ENCODE measurements around the gene GABRE.

Gene GABRE

GRCh38 chrX:151982222-151982621 lies 7.7 kb upstream of the GABRE start:
- no peak for DNase-seq (ENCODE audit: low read depth)
- H3K4me3 ChIP-seq (ENCODE audit: low read depth, low read length), result no peak overlapping the region
- TF ChIP-seq, protein P1, sequence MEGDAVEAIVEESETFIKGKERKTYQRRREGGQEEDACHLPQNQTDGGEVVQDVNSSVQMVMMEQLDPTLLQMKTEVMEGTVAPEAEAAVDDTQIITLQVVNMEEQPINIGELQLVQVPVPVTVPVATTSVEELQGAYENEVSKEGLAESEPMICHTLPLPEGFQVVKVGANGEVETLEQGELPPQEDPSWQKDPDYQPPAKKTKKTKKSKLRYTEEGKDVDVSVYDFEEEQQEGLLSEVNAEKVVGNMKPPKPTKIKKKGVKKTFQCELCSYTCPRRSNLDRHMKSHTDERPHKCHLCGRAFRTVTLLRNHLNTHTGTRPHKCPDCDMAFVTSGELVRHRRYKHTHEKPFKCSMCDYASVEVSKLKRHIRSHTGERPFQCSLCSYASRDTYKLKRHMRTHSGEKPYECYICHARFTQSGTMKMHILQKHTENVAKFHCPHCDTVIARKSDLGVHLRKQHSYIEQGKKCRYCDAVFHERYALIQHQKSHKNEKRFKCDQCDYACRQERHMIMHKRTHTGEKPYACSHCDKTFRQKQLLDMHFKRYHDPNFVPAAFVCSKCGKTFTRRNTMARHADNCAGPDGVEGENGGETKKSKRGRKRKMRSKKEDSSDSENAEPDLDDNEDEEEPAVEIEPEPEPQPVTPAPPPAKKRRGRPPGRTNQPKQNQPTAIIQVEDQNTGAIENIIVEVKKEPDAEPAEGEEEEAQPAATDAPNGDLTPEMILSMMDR (IDR thresholded peaks at IDR 0.05; ENCODE audit: insufficient read depth, low read depth, low read length, missing control alignments), result no peak

DNA sequence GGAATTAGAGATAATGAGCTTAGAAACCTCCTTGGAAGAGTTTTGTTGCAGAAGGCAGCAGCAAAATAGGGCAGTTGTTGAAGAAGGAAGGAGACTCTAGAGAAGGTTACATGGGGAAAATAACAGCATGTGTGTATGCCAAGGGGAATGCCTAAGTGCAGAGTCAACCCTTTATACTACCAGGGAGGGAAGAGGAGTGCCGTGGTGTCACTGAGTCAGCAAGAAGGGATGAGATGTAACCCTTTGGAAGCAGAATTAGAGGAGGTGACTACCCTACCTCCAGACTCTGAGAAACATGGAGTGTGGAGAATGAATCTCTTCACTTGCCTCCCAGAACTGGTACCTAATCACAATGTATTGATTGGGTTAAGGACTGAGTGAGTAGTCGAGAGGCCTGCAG lies 6.7 kb upstream of the GABRE start:
- TF ChIP-seq, protein P1 (IDR thresholded peaks at IDR 0.05; ENCODE audit: insufficient read depth, low read depth, low read length, missing control alignments), result no peak
- H3K4me3 ChIP-seq (ENCODE audit: low read depth, low read length), result no peak overlapping the region
- no peak for DNase-seq (ENCODE audit: low read depth)

DNA sequence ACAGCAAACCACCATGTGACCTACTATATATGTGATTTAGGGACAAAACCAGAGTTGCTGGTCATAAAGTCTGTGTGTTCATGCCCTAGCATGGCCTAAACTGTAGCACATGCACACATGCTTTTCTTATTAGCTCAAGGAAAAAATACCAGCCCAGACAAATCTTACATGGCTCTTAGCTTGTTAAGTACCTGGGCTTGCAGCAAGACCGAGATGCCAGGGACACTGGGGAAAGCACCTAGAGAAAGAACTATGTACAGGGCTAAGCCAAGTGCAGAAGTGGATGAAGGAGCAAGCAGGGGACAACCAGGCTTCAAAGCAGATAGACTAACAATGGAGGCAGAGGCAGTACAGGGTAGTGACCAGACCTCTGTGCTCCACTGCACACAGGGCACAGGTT lies 3.4 kb upstream of the GABRE start:
- H3K4me3 ChIP-seq (ENCODE audit: low read depth, low read length), result no peak overlapping the region
- TF ChIP-seq, protein P1 (IDR thresholded peaks at IDR 0.05; ENCODE audit: insufficient read depth, low read depth, low read length, missing control alignments), result no peak
- no peak for DNase-seq (ENCODE audit: low read depth)

DNA sequence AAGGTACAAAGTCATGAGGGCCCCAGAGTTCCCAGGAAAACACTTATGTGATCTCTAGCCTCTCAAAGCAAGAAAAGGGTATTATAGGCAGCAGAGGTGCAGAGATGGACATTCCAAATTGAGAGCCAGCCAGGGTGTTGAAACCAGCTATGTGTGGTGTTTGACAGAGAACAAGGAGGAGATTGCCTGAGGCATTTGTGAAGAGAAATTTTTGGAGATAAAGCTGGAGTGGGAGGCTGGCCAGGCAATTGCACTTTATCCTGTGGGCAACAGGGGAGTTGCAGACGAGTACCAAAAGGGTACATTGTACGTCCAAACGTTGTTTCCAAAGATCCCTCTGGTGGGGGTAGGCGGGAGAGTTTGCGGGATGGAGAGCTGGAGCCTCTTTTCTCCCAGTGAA lies 2.5 kb upstream of the GABRE start:
- DNase-seq (ENCODE audit: low read depth), result no peak
- H3K4me3 ChIP-seq (ENCODE audit: low read depth, low read length), result no peak overlapping the region
- TF ChIP-seq, protein P1 (IDR thresholded peaks at IDR 0.05; ENCODE audit: insufficient read depth, low read depth, low read length, missing control alignments), result no peak

DNA sequence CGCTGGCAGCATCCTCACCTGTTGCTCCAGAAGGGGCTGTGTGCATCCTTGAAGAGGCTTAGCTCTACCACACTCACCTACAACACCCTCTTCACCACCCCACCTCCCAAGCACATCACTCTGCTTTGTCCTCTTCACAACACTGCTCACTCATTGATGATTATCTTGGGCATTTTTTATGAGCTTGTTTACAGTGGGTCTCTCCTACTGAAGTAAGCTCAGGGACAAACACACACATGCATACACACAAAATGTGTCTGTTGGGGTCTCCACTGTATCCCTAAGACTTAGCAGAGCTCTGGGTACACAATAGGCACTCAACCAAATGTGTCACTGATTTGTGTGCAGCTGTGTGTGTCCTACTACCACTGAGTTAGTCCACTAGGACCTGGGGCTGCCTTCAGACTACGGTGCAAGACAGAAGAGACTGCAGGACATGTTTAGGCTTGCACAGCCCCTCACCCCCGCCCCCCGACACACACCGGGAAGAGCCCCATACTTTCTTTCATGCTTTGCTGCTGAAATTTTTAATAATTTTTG lies 1.3 kb upstream of the GABRE start:
- DNase-seq (ENCODE audit: low read depth), result no peak
- TF ChIP-seq, protein P1 (IDR thresholded peaks at IDR 0.05; ENCODE audit: insufficient read depth, low read depth, low read length, missing control alignments), result no peak
- H3K4me3 ChIP-seq (ENCODE audit: low read depth, low read length), result no peak overlapping the region

DNA sequence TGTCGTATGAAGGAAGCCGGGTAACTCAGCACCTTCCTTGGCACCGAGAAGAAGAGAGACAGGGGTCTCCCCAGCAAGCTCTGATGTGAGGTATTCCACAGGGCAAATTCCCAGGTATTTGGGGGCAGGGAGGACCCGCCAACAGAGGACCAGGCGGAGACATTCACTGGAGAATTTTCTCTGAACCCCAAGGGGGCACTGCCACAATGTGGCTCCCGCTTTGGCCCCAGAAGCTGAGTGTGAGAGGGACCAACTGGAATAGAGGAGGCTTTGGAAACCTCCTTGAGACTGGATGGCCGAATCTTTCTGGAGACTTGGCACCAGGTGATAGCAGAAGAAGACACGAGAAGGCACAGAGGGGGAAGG lies 735 bp upstream of the GABRE start:
- no peak overlapping the region for H3K4me3 ChIP-seq (ENCODE audit: low read depth, low read length)
- DNase-seq (ENCODE audit: low read depth), result no peak
- TF ChIP-seq, protein P1 (IDR thresholded peaks at IDR 0.05; ENCODE audit: insufficient read depth, low read depth, low read length, missing control alignments), result no peak

DNA sequence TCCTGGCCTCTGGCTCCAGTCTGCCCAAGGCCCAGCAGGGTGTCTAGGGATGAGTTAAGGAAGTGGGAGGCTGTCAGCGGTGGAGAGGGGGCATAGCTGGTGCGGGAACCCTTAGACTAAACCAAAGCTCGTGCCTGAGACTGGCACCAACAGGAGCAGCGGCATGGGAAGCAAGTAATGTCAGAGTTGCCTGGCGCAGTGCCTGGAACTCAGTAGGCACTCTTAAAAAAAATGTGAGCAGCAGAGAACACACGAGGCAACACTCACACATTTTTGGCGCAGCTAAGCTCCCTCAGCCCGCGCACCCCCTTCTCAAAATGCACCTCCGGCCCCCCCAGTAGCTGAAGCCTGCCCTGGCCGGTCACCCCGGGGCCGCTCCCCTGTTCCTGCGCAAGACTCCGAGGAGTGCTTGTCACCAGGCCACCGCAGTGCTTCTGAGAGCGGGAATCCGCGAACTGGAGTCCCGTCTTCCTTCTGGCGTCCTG lies 583 bp downstream of the GABRE start:
- DNase-seq (ENCODE audit: low read depth), result no peak
- H3K4me3 ChIP-seq (ENCODE audit: low read depth, low read length), result no peak overlapping the region
- TF ChIP-seq, protein P1 (IDR thresholded peaks at IDR 0.05; ENCODE audit: insufficient read depth, low read depth, low read length, missing control alignments), result no peak
